ENCODE results near the gene MYO1E. TPM values are rescaled to one million over a fixed set of nuclear protein-coding genes. Genes with fewer than 3 reads are reported as not detected.

MYO1E gene
- total RNA-seq, 2 experiments from 2014 or later = 20.3 to 22.7 TPM

GRCh38 chr15:59256482-59256881 lies 116.2 kb downstream of the MYO1E start:
- H3K27ac Mint-ChIP-seq = no peak overlapping the region
- DNase-seq = no peak

GRCh38 chr15:59255680-59256336 lies 116.9 kb downstream of the MYO1E start:
- Mint-ChIP-seq H3K36me3 (ENCODE audit: low read depth) (no peaks in the 10 kb centered on the region), H3K4me3 (no peak overlapping the region), H3K4me1 (ENCODE audit: low read depth) (peaks cover 34% of the 10 kb centered on the region), H3K27ac (peak overlapping the region; percentile 1), H3K27me3 (no peaks in the 10 kb centered on the region), H3K9me3 (no peaks in the 10 kb centered on the region)
- no peak for TF ChIP-seq CTCF (IDR thresholded peaks at IDR 0.05)
- POLR2A ChIA-PET = interaction anchor here (0.7 to 1.1 kb wide), 2 partner anchors 92 to 157 kb away, joined by 3 read pairs; no protein-coding TSS in a partner anchor
- intact Hi-C loops (cut with micrococcal nuclease) = loop anchor here (5.0 kb wide), 1 partner anchor 41 kb away; no protein-coding TSS in a partner anchor
- DNase-seq = peak; percentile 60
- CTCF ChIA-PET = interaction anchor here (0.8 to 2.8 kb wide), 4 partner anchors 8 to 273 kb away, joined by 3 to 10 read pairs (median 4); no protein-coding TSS in a partner anchor
- peak; percentile 48 for ATAC-seq

More at GRCh38 chr15:59256482-59256881, 116.2 kb downstream of the MYO1E start:
- H3K4me3 Mint-ChIP-seq = no peak overlapping the region
- ChIA-PET POLR2A (interaction anchor here (0.7 kb wide), 1 partner anchor 156 kb away, joined by 3 read pairs; no protein-coding TSS in a partner anchor), CTCF (interaction anchor here (1.1 to 2.8 kb wide), 3 partner anchors 9 to 272 kb away, joined by 3 to 10 read pairs (median 3); no protein-coding TSS in a partner anchor)
- peaks cover 28% of the 10 kb centered on the region for H3K4me1 Mint-ChIP-seq (ENCODE audit: low read depth)
- H3K9me3 Mint-ChIP-seq = no peaks in the 10 kb centered on the region
- H3K27me3 Mint-ChIP-seq = no peaks in the 10 kb centered on the region
- ATAC-seq = no peak
- TF ChIP-seq CTCF (IDR thresholded peaks at IDR 0.05) = no peak
- intact Hi-C loops (cut with micrococcal nuclease) = loop anchor here (5.0 kb wide), 1 partner anchor 41 kb away; no protein-coding TSS in a partner anchor
- H3K36me3 Mint-ChIP-seq (ENCODE audit: low read depth) = no peaks in the 10 kb centered on the region

- no peak for TF ChIP-seq CTCF (IDR thresholded peaks at IDR 0.05)
- CTCF ChIA-PET = no interaction called here
- intact Hi-C loops (cut with micrococcal nuclease) = no loop called here
- no peak overlapping the region for H3K4me3 Mint-ChIP-seq
- DNase-seq = no peak
- no peaks in the 10 kb centered on the region for H3K27me3 Mint-ChIP-seq
- no peak for ATAC-seq
- H3K36me3 Mint-ChIP-seq (ENCODE audit: low read depth) = no peaks in the 10 kb centered on the region
- H3K4me1 Mint-ChIP-seq (ENCODE audit: low read depth) = peaks cover 27% of the 10 kb centered on the region
- POLR2A ChIA-PET = no interaction called here
- no peaks in the 10 kb centered on the region for H3K9me3 Mint-ChIP-seq
- no peak overlapping the region for H3K27ac Mint-ChIP-seq
Observed at GRCh38 chr15:59252137-59252536, 120.5 kb downstream of the MYO1E start.

- Mint-ChIP-seq H3K36me3 (ENCODE audit: low read depth) (no peaks in the 10 kb centered on the region), H3K27ac (no peak overlapping the region), H3K4me1 (ENCODE audit: low read depth) (peaks cover 21% of the 10 kb centered on the region), H3K4me3 (no peak overlapping the region), H3K27me3 (peaks cover 2% of the 10 kb centered on the region), H3K9me3 (no peaks in the 10 kb centered on the region)
- no peak for TF ChIP-seq CTCF (IDR thresholded peaks at IDR 0.05)
- ATAC-seq (no peak), DNase-seq (no peak)
- intact Hi-C loops (cut with micrococcal nuclease) = no loop called here
- ChIA-PET CTCF (no interaction called here), POLR2A (no interaction called here)
Observed at GRCh38 chr15:59251001-59251845, 121.4 kb downstream of the MYO1E start.

Data from activated CD8-positive, alpha-beta T cell treated with anti-CD3 and anti-CD28 coated beads for 36 hours (primary cell).